ENCODE data around the gene BRSK2.

GRCh38 chr11:1440066-1440465 is 50.3 kb downstream of the BRSK2 start:
- TF ChIP-seq POU6F1 (CRISPR knock-in tag; IDR thresholded peaks at IDR 0.05; ENCODE audit: borderline replicate concordance, low read depth) (no peak), ZFP30 (CRISPR knock-in tag; IDR thresholded peaks at IDR 0.05) (no peak), CSRNP3 (CRISPR knock-in tag; IDR thresholded peaks at IDR 0.05) (no peak), PATZ1 (CRISPR knock-in tag; IDR thresholded peaks at IDR 0.05; ENCODE audit: borderline replicate concordance) (no peak), ZNF565 (CRISPR knock-in tag; conservative IDR thresholded peaks at IDR 0.05; ENCODE audit: low read depth) (no peak), CSDC2 (CRISPR knock-in tag; IDR thresholded peaks at IDR 0.05) (no peak), ZFP3 (CRISPR knock-in tag; IDR thresholded peaks at IDR 0.05) (no peak), ISL1 (CRISPR knock-in tag; IDR thresholded peaks at IDR 0.05) (no peak), ESRRG (CRISPR knock-in tag; IDR thresholded peaks at IDR 0.05) (no peak), RARB (CRISPR knock-in tag; IDR thresholded peaks at IDR 0.05) (no peak), TSHZ2 (CRISPR knock-in tag; IDR thresholded peaks at IDR 0.05) (no peak), ARNTL (CRISPR knock-in tag; IDR thresholded peaks at IDR 0.05; ENCODE audit: borderline replicate concordance, low read depth) (no peak), BACH2 (CRISPR knock-in tag; IDR thresholded peaks at IDR 0.05; ENCODE audit: borderline replicate concordance) (no peak), PPARA (CRISPR knock-in tag; IDR thresholded peaks at IDR 0.05; ENCODE audit: borderline replicate concordance) (no peak)

All from SK-N-SH treated with all-trans-retinoic acid at 6 μM for 48 hours (cell line).